Breast epithelium (tissue), 3 donors: ENCODE results near the gene TRMT44.

Experiments used
- POLR2A ChIP-seq: fragments of 450-650 bp; IDR thresholded peaks from one replicate; pipeline ENCODE4 v1.6.1; 2016; ENCODE audit warnings: antibody characterized with exemption, mild to moderate bottlenecking, moderate library complexity
- TF ChIP-seq, protein P1 (sequence below), 3 donors: fragments of 450-650 bp; IDR thresholded peaks; one replicate each; pipeline ENCODE4 v1.5.1; 2016 to 2017; ENCODE audit warnings: antibody characterized with exemption in 3 of 3, mild to moderate bottlenecking in 3 of 3, moderate library complexity in 3 of 3

DNA sequence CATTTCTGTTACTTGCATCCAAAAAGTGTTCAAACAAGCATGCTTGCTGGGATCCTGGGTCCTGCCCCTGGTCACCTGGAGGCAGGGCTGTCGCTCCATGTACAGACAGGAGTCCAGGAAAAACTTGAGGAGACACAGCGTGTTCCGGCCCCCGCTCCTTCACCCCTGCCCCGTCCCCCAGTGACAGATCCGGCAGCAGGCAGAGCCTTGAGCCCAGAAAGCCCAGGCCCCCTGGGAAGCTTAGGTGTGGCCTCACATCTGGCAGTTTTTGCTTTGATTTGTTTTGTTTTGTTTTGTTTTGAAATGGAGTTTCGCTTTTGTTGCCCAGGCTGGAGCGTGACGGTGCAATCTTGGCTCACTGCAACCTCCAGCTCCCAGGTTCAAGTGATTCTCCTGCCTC lies 67.0 kb downstream of the TRMT44 start:
- TF ChIP-seq, protein P1, sequence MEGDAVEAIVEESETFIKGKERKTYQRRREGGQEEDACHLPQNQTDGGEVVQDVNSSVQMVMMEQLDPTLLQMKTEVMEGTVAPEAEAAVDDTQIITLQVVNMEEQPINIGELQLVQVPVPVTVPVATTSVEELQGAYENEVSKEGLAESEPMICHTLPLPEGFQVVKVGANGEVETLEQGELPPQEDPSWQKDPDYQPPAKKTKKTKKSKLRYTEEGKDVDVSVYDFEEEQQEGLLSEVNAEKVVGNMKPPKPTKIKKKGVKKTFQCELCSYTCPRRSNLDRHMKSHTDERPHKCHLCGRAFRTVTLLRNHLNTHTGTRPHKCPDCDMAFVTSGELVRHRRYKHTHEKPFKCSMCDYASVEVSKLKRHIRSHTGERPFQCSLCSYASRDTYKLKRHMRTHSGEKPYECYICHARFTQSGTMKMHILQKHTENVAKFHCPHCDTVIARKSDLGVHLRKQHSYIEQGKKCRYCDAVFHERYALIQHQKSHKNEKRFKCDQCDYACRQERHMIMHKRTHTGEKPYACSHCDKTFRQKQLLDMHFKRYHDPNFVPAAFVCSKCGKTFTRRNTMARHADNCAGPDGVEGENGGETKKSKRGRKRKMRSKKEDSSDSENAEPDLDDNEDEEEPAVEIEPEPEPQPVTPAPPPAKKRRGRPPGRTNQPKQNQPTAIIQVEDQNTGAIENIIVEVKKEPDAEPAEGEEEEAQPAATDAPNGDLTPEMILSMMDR (IDR thresholded peaks at IDR 0.05): no peak
- no peak for TF ChIP-seq POLR2A
